ENCODE results near the gene INSYN2B. TPM values are rescaled to one million over a fixed set of nuclear protein-coding genes. Genes with fewer than 3 reads are reported as not detected.

The INSYN2B gene
- total and polyA plus RNA-seq, 2 of the 8 experiments (the other 6 are each of a cell fraction or from before 2014, with no cell fraction given): not detected

DNA sequence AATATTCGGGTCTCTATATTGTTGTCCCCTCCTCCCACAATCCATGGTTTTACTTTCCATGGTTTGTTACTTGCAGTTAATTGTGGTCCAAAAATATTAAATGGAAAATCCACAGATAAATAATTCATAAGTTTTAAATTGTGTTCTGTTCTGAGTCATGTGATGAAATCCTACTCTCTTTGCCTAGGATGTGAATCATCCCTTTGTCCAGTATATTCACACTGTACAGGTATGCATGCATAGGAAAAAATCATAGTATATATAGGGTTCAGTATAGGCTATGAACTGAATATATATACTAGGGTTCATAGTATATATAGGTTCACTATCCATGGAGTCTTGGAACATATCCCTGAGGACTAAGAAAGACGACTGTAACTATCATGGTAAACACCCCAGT is 19.6 kb downstream of the INSYN2B start:
- ChIA-PET CTCF (ENCODE audit: partially characterized antibody) (interaction anchor here (2.6 kb wide), 1 partner anchor 20 kb away, joined by 9 read pairs; the partner anchor contains the start of gene INSYN2B), POLR2A (ENCODE audit: partially characterized antibody) (no interaction called here)
- Histone ChIP-seq H2BK12ac (ENCODE audit: low read depth, low read length) (no peak overlapping the region), H2BK120ac (replicated peaks; ENCODE audit: low read depth, low read length) (no peak overlapping the region), H2BK20ac (ENCODE audit: low read length) (no peak overlapping the region), H2BK5ac (ENCODE audit: low read depth, low read length) (no peak overlapping the region), H3K4ac (replicated peaks; ENCODE audit: insufficient read length, low read depth, low read length) (no peak overlapping the region), H3K9me3 (ENCODE audit: insufficient read depth in 2 of 2, low read depth in 1 of 2, low read length in 1 of 2) (no peaks in the 10 kb centered on the region), H2AK5ac (ENCODE audit: low read depth, low read length) (no peak overlapping the region), H3K79me2 (ENCODE audit: control insufficient read depth in 1 of 2, insufficient read depth in 2 of 2, low read length in 2 of 2) (no peaks in the 10 kb centered on the region), H3K36me3 (ENCODE audit: control insufficient read depth in 2 of 4, insufficient read depth in 4 of 4, low read length in 3 of 4) (no peaks in the 10 kb centered on the region), H3K23me2 (ENCODE audit: low read depth, low read length) (no peaks in the 10 kb centered on the region), H2BK15ac (ENCODE audit: low read length) (no peak overlapping the region), H3K4me2 (ENCODE audit: insufficient read depth in 1 of 2, low read depth in 2 of 2, low read length in 2 of 2) (no peak overlapping the region), H3K27me3 (replicated peaks in 1 of 4; ENCODE audit: control insufficient read depth in 3 of 4, extremely low read depth in 1 of 4, insufficient read depth in 3 of 4, low read length in 3 of 4) (no peaks in the 10 kb centered on the region; a peak in 1 of 7 replicates), H4K8ac (ENCODE audit: extremely low read depth, insufficient read depth, low read length) (no peak overlapping the region), H3K56ac (replicated peaks; ENCODE audit: insufficient read length, low read depth, low read length) (no peak overlapping the region), H3K27ac (ENCODE audit: low read depth, low read length) (no peak overlapping the region), H3K14ac (ENCODE audit: insufficient read length) (no peak overlapping the region), H2AFZ (ENCODE audit: low read length) (no peak overlapping the region), H3K23ac (ENCODE audit: insufficient read length) (no peak overlapping the region), H4K20me1 (replicated peaks in 1 of 2; ENCODE audit: control insufficient read depth in 1 of 2, insufficient read depth in 2 of 2, low read length in 2 of 2) (no peaks in the 10 kb centered on the region), H3K79me1 (ENCODE audit: low read depth, low read length) (no peaks in the 10 kb centered on the region), H4K91ac (replicated peaks; ENCODE audit: insufficient read length, low read length) (no peak overlapping the region), H3K4me3 (ENCODE audit: extremely low read depth in 1 of 4, insufficient read depth in 2 of 4, low read depth in 3 of 4, low read length in 4 of 4) (no peak overlapping the region), H3K9ac (replicated peaks in 1 of 4; ENCODE audit: extremely low read depth in 1 of 4, low read depth in 3 of 4, low read length in 3 of 4) (no peak overlapping the region), H3K4me1 (replicated peaks in 1 of 4; ENCODE audit: control insufficient read depth in 3 of 4, insufficient read depth in 4 of 4, low read length in 3 of 4) (peaks cover 0 to 3% (median 2%) of the 10 kb centered on the region in 4 experiments; a peak in 1 of 7 replicates), H4K5ac (ENCODE audit: insufficient read length, low read depth, low read length) (no peak overlapping the region), H3K18ac (ENCODE audit: extremely low read depth, low read length) (no peak overlapping the region)
- no peak for FAIRE-seq
- no peak for DNase-seq (ENCODE audit: low read depth in 1 of 2, low spot score in 2 of 2)
- TF ChIP-seq RAD21 (IDR thresholded peaks at IDR 0.05 in 1 of 2, conservative IDR thresholded peaks at IDR 0.05 in 1 of 2; ENCODE audit: low read depth in 2 of 2, low read length in 2 of 2) (no peak), FOSL1 (IDR thresholded peaks at IDR 0.05; ENCODE audit: insufficient read depth, low read depth, low read length) (no peak), JUND (IDR thresholded peaks at IDR 0.05; ENCODE audit: low read length) (no peak), TAF7 (optimal IDR thresholded peaks at IDR 0.05; ENCODE audit: borderline replicate concordance, low read depth, low read length) (no peak), RXRA (IDR thresholded peaks at IDR 0.05; ENCODE audit: insufficient read depth, low read depth, low read length) (no peak), BRCA1 (IDR thresholded peaks at IDR 0.05; ENCODE audit: low read depth, low read length) (no peak), SP4 (IDR thresholded peaks at IDR 0.05; ENCODE audit: low read length) (no peak), POLR2AphosphoS5 (IDR thresholded peaks at IDR 0.05; ENCODE audit: low read depth, low read length) (no peak), HDAC6 (IDR thresholded peaks at IDR 0.05; ENCODE audit: low read depth, low read length) (no peak), POLR2A (IDR thresholded peaks at IDR 0.05; ENCODE audit: control extremely low read depth in 1 of 2, low read depth in 2 of 2, low read length in 2 of 2) (no peak)
- WGBS, 2 experiments (ENCODE audit: extremely low coverage in 1 of 2, insufficient coverage in 1 of 2, insufficient read length in 1 of 2, insufficient replicate concordance in 2 of 2, low coverage in 1 of 2, low lambda C conversion rate in 2 of 2, missing lambda C conversion rate in 1 of 2): 95% methylated on average over 2 of the region's 2 CpGs; no CpG with 5 or more reads in 1 of the 2 experiments
